HG03060 (cell line): ENCODE measurements around the gene BRPF1.
"Not testable (repeated sequence)": the region's sequence is repeated elsewhere in the genome, so short reads cannot be mapped to it uniquely, and the experiment has no call there.

ENCODE experiments used
- ATAC-seq: cut with Tn5 transposase; IDR thresholded peaks from one replicate; pipeline ENCODE4 v1.9.1; 2021; ENCODE audit warnings: low read depth, moderate number of reproducible peaks; ENCODE audit not compliant: unreplicated experiment

Gene BRPF1

GRCh38 chr3:9762871-9763270 is 31.3 kb downstream of the BRPF1 start:
- no peak for ATAC-seq

- no peak for ATAC-seq
Observed at GRCh38 chr3:9765865-9766264, 34.3 kb downstream of the BRPF1 start.

- ATAC-seq, result no peak
Observed at GRCh38 chr3:9767418-9767817, 35.9 kb downstream of the BRPF1 start.

DNA sequence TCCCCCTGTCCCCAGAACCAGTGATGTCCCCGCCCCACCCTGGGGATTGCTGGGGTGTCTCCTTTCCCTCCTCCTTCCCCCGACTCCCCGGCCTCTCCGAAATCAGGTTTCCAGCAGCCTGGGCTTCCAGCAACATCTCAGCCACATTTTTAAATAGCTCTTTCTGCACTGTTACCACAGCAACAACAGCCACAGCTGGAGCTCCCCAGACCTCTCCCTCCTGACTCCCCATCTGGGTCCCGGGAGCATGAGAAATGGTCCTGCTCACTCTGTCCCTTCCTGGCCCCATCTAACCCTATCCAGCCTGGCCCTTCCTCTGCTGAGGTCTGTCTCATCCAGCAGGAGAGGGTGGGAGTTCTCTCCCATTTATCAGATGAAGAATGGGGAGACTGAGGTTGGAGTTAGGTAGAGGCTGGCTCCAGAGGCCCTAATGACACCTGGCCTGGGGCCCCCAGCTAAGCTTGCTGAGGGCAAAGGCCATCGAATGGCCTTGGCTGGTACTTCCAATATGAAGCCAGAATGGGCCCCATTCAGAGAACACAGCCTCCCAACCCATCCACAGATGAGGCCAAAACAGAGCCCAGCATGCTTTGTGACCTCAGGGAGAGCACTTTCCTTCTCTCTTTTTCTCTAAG is 36.7 kb downstream of the BRPF1 start:
- ATAC-seq, result no peak

DNA sequence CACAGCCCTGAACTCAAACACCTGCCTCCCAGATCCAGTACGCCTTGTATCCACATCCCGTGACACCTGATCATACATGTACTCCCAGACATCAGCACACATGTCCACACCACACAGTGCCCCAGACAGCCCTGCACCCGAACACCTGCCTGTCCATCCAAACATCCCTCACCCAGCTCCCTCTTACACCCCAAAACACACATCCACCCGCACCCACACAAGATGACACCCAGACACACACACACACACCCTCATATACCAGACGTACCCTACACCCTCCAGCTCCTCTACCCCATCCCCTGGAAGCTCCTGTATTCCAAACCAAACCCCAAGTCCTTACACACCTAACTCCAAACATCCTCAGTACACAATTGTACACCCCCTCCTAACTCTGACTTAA is 37.5 kb downstream of the BRPF1 start:
- ATAC-seq, result no peak

GRCh38 chr3:9769426-9770275 is 38.1 kb downstream of the BRPF1 start, which contains the start of gene CAMK1:
Gene CAMK1, minus strand, starts transcription at chr3:9769947. Its CDS starts 2,198 bp downstream, at chr3:9767749.
- no peak for ATAC-seq

GRCh38 chr3:9770276-9770812 is 38.8 kb downstream of the BRPF1 start:
- ATAC-seq, result no peak

DNA sequence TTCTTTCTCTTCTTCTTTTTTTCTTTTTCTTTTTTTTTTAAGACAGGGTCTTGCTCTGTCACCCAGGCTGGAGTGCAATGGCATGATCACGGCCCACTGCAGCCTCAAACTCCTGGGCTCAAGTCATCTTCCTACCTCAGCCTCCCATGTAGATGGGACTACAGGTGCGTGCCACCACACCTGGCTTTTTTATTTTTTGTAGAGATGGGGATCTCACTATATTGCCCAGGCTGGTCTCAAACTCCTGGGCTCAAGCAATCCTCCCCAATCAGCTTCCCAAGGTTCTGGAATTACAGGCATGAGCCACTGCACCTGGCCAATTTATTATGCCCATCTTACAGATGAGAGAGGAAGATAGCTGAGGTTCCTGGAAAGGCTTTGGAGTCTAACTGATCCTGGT is 39.5 kb downstream of the BRPF1 start:
- ATAC-seq, result not testable (repeated sequence)

- ATAC-seq, result no peak
Observed at GRCh38 chr3:9776896-9777693, 45.6 kb downstream of the BRPF1 start.

GRCh38 chr3:9777694-9778021 is 46.1 kb downstream of the BRPF1 start:
- no peak for ATAC-seq

GRCh38 chr3:9778143-9779074 is 46.9 kb downstream of the BRPF1 start:
- no peak for ATAC-seq

DNA sequence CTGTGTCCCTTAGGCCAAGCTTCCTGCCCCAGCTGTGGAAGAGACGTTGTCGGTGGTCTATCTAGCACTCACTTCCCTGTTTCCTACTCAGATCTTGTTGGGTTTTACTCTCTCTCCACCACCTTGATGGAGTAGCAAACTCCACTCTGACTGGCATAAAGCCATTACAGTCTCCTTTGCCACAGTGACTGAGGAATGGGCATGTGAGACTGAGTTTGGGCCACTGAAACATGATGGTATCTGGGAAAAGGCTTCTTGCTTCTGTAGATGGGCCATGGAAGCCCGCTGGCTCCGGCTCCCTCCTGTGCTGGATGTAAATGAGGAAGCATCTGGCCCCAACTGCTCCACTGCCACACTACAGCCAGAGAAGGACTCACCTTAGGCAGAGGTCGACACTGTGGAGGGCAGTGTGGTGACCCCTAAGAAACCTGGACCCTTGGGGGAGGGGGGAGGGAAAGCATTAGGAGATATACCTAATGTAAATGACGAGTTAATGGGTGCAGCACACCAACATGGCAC is 47.6 kb downstream of the BRPF1 start:
- no peak for ATAC-seq

- ATAC-seq, result peak; percentile 31
Observed at GRCh38 chr3:9779721-9780457, 48.4 kb downstream of the BRPF1 start.

GRCh38 chr3:9780458-9780812 is 48.9 kb downstream of the BRPF1 start:
- no peak for ATAC-seq

DNA sequence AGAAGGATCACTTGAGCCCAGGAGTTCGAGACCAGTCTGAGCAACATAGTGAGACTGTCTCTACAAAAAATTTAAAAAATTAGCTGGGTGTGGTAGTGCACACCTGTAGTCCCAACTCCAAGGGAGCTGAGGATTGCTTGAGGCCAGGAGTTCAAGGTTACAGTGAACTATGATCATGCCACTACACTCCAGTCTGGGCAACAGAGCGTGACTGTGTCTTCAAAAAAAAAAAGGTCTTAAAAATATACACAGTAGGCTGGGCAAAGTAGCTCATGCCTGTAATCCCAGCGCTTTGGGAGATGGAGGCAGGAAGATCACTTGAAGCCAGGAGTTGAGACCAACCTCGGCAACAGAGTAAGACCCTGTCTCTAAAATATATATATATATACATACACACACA is 49.4 kb downstream of the BRPF1 start:
- ATAC-seq, result no peak

DNA sequence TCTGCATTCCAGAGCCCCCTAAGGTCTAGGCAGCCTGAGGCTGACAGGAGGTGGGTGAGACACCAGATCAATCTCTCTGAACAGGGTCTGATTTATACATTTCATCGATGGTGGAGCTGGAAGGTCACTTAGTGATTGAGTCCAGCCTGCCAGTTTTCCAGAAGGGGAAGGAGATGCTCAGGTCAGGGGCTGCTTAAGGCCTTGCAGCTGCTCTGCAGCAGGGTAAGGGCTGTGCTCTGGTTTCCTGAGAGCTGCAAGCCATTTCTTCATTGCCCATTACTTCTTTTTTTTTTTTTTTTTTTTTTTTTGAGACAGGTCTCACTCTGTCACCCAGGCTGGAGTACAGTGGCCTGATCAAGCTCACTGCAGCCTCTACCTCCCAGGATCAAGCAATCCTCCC is 50.0 kb downstream of the BRPF1 start:
- no peak for ATAC-seq

- ATAC-seq, result no peak
Observed at GRCh38 chr3:9781978-9782603, 50.6 kb downstream of the BRPF1 start.

DNA sequence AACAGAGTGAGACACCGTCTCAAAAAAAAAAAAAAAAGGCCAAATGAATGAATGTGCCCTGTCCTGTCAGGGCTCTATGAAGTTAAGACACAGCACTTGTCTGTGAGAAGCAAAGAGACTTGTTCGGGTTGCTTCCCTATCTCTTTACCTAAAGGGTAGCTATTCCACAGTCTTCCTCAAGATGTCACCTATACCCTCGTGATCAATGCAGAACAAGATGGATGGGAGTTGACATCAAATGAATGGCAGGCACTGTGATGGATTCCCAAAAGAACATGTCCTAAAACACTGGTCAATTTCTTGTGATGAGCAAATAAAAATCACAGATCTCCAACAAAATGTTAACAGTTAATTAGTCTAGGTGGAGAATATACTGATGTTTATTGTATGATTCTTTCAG is 51.2 kb downstream of the BRPF1 start:
- ATAC-seq, result no peak

DNA sequence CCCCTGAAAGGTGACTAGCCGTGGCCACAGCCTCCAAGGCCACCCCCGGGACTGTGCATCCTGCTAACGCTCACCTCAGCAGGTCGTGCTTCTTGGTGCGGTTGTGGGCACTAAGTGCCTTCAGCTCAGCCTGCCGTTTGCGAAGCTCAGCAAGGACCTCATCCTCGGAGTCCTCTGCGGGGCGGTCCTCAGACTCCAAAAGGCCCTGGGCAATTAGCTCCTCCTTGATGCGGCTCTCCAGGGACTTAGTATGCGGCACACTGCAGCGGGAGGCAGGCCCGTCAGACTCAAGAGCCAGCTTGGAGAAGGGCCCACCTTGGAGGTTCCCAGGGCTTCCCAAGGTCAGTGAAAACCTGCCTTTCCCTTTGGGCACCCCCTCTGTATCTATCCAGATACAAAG is 52.4 kb downstream of the BRPF1 start:
- no peak for ATAC-seq
